K562 (cell line): ENCODE data around the gene CA7. TPM values are rescaled to one million over a fixed set of nuclear protein-coding genes. Genes with fewer than 3 reads are reported as not detected.

Experiments
- DACH1 ChIP-seq: fragments of 450-650 bp; IDR thresholded peaks from 2 replicates; pipeline ENCODE4 v1.6.1; 2018; ENCODE audit not compliant: partially characterized antibody
- KLF13 ChIP-seq: fragments of 450-650 bp; IDR thresholded peaks from 2 replicates; pipeline ENCODE4 v1.6.1; 2016; ENCODE audit warnings: missing genetic modification characterization, low read depth, mild to moderate bottlenecking, missing compliant biosample characterization, moderate library complexity, borderline replicate concordance
- POLR2G ChIP-seq: fragments of 200-400 bp; formaldehyde crosslinking; IDR thresholded peaks from 2 replicates; pipeline ENCODE4 v1.6.1; 2017; ENCODE audit warnings: low read depth, mild to moderate bottlenecking, antibody characterized with exemption, low read length, moderate library complexity
- RAD51 ChIP-seq: fragments of 450-650 bp; IDR thresholded peaks from 2 replicates; pipeline ENCODE4 v1.7.1; 2016; ENCODE audit warnings: low read depth, mild to moderate bottlenecking, borderline replicate concordance
- ZNF318 ChIP-seq, 2 experiments: fragments of 450-650 bp; IDR thresholded peaks; 2 replicates each; pipeline ENCODE4 v1.6.1; 2016; ENCODE audit warnings: mild to moderate bottlenecking in 2 of 2, borderline replicate concordance in 1 of 2, low read depth in 1 of 2, moderate library complexity in 1 of 2
- polyA plus RNA-seq, 8 experiments: library from polyadenylated mRNA; depleted of rRNA in 4 of 8; stranded (reverse) in 5 of 8; unstranded in 3 of 8; fragments of >200 nt; fragmentation: Nextera tagmentation in 2 of 8; fragmentation: Illumina TruSeq in 1 of 8; extraction: Ambion mirVana in 2 of 8; extraction: Trizol in 1 of 8; gene quantifications; 2 replicates each; pipeline versions ENCODE4 v1.2.1 to v1.2.3, GENCODE V29; 2011 to 2014; ENCODE audit warnings: inconsistent platforms in 1 of 8, missing spikeins in 1 of 8
- total RNA-seq, 7 experiments: library from RNA; depleted of rRNA in 6 of 7; stranded (reverse); fragments of >200 nt in 6 of 7; fragmentation: Illumina TruSeq in 2 of 7; extraction: Trizol in 2 of 7; gene quantifications; 2 replicates each; pipeline versions ENCODE4 v1.2.1 to v1.2.3, GENCODE V29; 2011 to 2021; ENCODE audit warnings: low replicate concordance in 1 of 7
- TF ChIP-seq, protein P1 (sequence below): fragments of 250-450 bp; sonication (Bioruptor Pico); IDR thresholded peaks from 2 replicates; pipeline ENCODE4 v1.4.0; 2020; ENCODE audit warnings: mild to moderate bottlenecking, moderate library complexity
- TF ChIP-seq, protein P2 (sequence below), 2 experiments: fragments of 450-650 bp; formaldehyde crosslinking in 1 of 2; IDR thresholded peaks; 2 replicates each; pipeline versions ENCODE4 v1.4.0 to v1.6.1; 2014 to 2020; ENCODE audit warnings: mild to moderate bottlenecking in 2 of 2, borderline replicate concordance in 1 of 2, low read depth in 1 of 2

CA7 gene
- total and polyA plus RNA-seq, 9 of the 15 experiments (the other 6 are each of a cell fraction or from before 2014, with no cell fraction given) = 0.03 to 0.07 (median 0.05) TPM; not detected in 5

GRCh38 chr16:66880288-66881013 is 36.2 kb downstream of the CA7 start, which contains the start of gene PDP2 (continued):
- TF ChIP-seq, protein P1, sequence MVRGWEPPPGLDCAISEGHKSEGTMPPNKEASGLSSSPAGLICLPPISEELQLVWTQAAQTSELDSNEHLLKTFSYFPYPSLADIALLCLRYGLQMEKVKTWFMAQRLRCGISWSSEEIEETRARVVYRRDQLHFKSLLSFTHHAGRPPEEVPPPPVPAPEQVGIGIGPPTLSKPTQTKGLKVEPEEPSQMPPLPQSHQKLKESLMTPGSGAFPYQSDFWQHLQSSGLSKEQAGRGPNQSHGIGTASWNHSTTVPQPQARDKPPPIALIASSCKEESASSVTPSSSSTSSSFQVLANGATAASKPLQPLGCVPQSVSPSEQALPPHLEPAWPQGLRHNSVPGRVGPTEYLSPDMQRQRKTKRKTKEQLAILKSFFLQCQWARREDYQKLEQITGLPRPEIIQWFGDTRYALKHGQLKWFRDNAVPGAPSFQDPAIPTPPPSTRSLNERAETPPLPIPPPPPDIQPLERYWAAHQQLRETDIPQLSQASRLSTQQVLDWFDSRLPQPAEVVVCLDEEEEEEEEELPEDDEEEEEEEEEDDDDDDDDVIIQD (CRISPR knock-in tag) = 0 out of 2 replicates have a peak, but pooled peaks have one; percentile 54
- TF ChIP-seq POLR2G = peak; percentile 85
- TF ChIP-seq DACH1 = peak; percentile 92
- TF ChIP-seq, protein P2, sequence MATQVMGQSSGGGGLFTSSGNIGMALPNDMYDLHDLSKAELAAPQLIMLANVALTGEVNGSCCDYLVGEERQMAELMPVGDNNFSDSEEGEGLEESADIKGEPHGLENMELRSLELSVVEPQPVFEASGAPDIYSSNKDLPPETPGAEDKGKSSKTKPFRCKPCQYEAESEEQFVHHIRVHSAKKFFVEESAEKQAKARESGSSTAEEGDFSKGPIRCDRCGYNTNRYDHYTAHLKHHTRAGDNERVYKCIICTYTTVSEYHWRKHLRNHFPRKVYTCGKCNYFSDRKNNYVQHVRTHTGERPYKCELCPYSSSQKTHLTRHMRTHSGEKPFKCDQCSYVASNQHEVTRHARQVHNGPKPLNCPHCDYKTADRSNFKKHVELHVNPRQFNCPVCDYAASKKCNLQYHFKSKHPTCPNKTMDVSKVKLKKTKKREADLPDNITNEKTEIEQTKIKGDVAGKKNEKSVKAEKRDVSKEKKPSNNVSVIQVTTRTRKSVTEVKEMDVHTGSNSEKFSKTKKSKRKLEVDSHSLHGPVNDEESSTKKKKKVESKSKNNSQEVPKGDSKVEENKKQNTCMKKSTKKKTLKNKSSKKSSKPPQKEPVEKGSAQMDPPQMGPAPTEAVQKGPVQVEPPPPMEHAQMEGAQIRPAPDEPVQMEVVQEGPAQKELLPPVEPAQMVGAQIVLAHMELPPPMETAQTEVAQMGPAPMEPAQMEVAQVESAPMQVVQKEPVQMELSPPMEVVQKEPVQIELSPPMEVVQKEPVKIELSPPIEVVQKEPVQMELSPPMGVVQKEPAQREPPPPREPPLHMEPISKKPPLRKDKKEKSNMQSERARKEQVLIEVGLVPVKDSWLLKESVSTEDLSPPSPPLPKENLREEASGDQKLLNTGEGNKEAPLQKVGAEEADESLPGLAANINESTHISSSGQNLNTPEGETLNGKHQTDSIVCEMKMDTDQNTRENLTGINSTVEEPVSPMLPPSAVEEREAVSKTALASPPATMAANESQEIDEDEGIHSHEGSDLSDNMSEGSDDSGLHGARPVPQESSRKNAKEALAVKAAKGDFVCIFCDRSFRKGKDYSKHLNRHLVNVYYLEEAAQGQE (IDR thresholded peaks at IDR 0.05; ENCODE audit: borderline replicate concordance) = no peak
- TF ChIP-seq, protein P2 (CRISPR knock-in tag; IDR thresholded peaks at IDR 0.05; ENCODE audit: low read depth) = 0 out of 2 replicates have a peak, but pooled peaks have one; percentile 40
- TF ChIP-seq KLF13 (tag) = peak; percentile 90; the same call in 1 of the 2 replicates
- TF ChIP-seq ZNF318 (IDR thresholded peaks at IDR 0.05; ENCODE audit: borderline replicate concordance in 1 of 2, low read depth in 1 of 2) = peak in 1 of 2 experiments; percentile 19; a peak in 1 of 4 replicates
- TF ChIP-seq RAD51 = peak; percentile 48; the same call in 1 of the 2 replicates
